K562 (cell line): ENCODE results near the gene OR1N2. TPM values are rescaled to one million over a fixed set of nuclear protein-coding genes. Genes with fewer than 3 reads are reported as not detected.
"Not testable (repeated sequence)": the region's sequence is repeated elsewhere in the genome, so short reads cannot be mapped to it uniquely, and the experiment has no call there.

Experiments used
- ATAC-seq: fragments of 200-7000 bp; cut with Tn5 transposase; 3 replicates; pipeline ENCODE4 v1.9.1; 2020; ENCODE audit warnings: moderate library complexity
- BruUV-seq: library from RNA; stranded (reverse); fragments of 400-500 nt; replicated peaks from 2 replicates; lab custom pipeline; 2021; lab: Mats Ljungman, UMichigan
- CTCF ChIA-PET: fragments of 300-600 bp; formaldehyde crosslinking; extraction: SDS; loops from one replicate; lab custom pipeline; 2021; ENCODE audit warnings: low intra/inter-chr PET ratio; lab: Yijun Ruan, JAX
- POLR2A ChIA-PET: fragments of 300-600, 350-650 bp; sonication (Branson Sonifier 250); formaldehyde crosslinking; extraction: SDS; loops from one replicate; lab custom pipeline; 2021; ENCODE audit warnings: antibody characterized with exemption, inconsistent platforms; lab: Yijun Ruan, JAX
- DNase-seq, 4 experiments: peaks; one replicate each; pipeline versions ENCODE4 v3.0.0 to v3.0.0-alpha.2; 2011 to 2018; ENCODE audit warnings: low spot score in 3 of 4, mixed read lengths in 3 of 4; ENCODE audit errors: extremely low read depth in 1 of 4
- FAIRE-seq: peaks from 2 replicates; lab custom pipeline; 2011; peaks lifted over from hg19 to GRCh38; lab: Jason Lieb, UNC
- H2AFZ ChIP-seq: 2 replicates; pipeline ENCODE4 v1.6.0; 2011; ENCODE audit warnings: low read depth, low read length, control low read depth, inconsistent platforms
- H3K27ac ChIP-seq: fragments of 200-600 bp; 3 replicates; pipeline ENCODE4 v1.8.0; 2011; ENCODE audit warnings: low read depth, mild to moderate bottlenecking, control low read depth, inconsistent platforms, low read length, moderate library complexity, mixed read lengths; ENCODE audit errors: extremely low read depth
- H3K27me3 ChIP-seq, 2 experiments: fragments of 300-600 bp in 1 of 2; 2 replicates in 1 of 2; 3 replicates in 1 of 2; pipeline versions ENCODE4 v1.6.0 to v1.8.0; 2011; ENCODE audit warnings: inconsistent platforms in 2 of 2, low read length in 2 of 2, mild to moderate bottlenecking in 1 of 2, mixed read lengths in 1 of 2, moderate library complexity in 1 of 2; ENCODE audit not compliant: control insufficient read depth in 2 of 2, insufficient read depth in 2 of 2
- H3K36me3 ChIP-seq: fragments of 300-600 bp; 3 replicates; pipeline ENCODE4 v1.8.0; 2011; ENCODE audit warnings: mild to moderate bottlenecking, low read length, inconsistent platforms; ENCODE audit not compliant: control insufficient read depth, insufficient read depth
- H3K4me1 ChIP-seq, 2 experiments: fragments of 200-600 bp in 1 of 2; replicated peaks in 1 of 2; 2 replicates in 1 of 2; 3 replicates in 1 of 2; pipeline versions ENCODE4 v1.5.1 to v1.8.0; 2011; ENCODE audit warnings: inconsistent platforms in 2 of 2, low read length in 2 of 2, mild to moderate bottlenecking in 1 of 2, mixed read lengths in 1 of 2, moderate library complexity in 1 of 2; ENCODE audit not compliant: control insufficient read depth in 2 of 2, insufficient read depth in 2 of 2
- H3K4me2 ChIP-seq: 2 replicates; pipeline ENCODE4 v1.6.1; 2011; ENCODE audit warnings: low read length, control low read depth, inconsistent platforms, mixed read lengths; ENCODE audit not compliant: insufficient read depth
- H3K4me3 ChIP-seq: fragments of 200-600 bp; sonication (generic), shearing (Covaris generic); 2 replicates; pipeline ENCODE4 v1.5.1; 2016; ENCODE audit warnings: control low read depth, inconsistent platforms
- H3K79me2 ChIP-seq: fragments of 200-600 bp; 3 replicates; pipeline ENCODE4 v1.8.0; 2011; ENCODE audit warnings: low read length, inconsistent platforms; ENCODE audit not compliant: control insufficient read depth, insufficient read depth
- H3K9ac ChIP-seq, 2 experiments: 2 replicates each; pipeline versions ENCODE4 v1.6.0 to v1.6.1; 2011; ENCODE audit warnings: low read depth in 2 of 2, low read length in 2 of 2, control low read depth in 1 of 2, inconsistent platforms in 1 of 2, mild to moderate bottlenecking in 1 of 2, mixed read lengths in 1 of 2; ENCODE audit not compliant: insufficient read depth in 1 of 2
- H3K9me1 ChIP-seq: one replicate; pipeline ENCODE4 v1.6.0; 2011; ENCODE audit warnings: inconsistent platforms, mild to moderate bottlenecking, low read length, moderate library complexity; ENCODE audit not compliant: control insufficient read depth, insufficient read depth
- H3K9me3 ChIP-seq: replicated peaks from 2 replicates; pipeline ENCODE4 v1.5.1; 2011; ENCODE audit warnings: low read depth, low read length, inconsistent platforms; ENCODE audit not compliant: control insufficient read depth, insufficient read depth
- H4K20me1 ChIP-seq: replicated peaks from 2 replicates; pipeline ENCODE4 v1.6.1; 2011; ENCODE audit warnings: low read length, inconsistent platforms, mixed read lengths; ENCODE audit not compliant: control insufficient read depth, insufficient read depth
- CBFA2T3 ChIP-seq: fragments of 450-650 bp; IDR thresholded peaks from 2 replicates; pipeline ENCODE4 v1.6.1; 2017
- CC2D1A ChIP-seq: fragments of 450-650 bp; IDR thresholded peaks from 2 replicates; pipeline ENCODE4 v1.6.1; 2017; ENCODE audit warnings: mild to moderate bottlenecking
- DLX4 ChIP-seq: fragments of 250-450 bp; sonication (Bioruptor Pico); IDR thresholded peaks from 2 replicates; pipeline ENCODE4 v1.6.1; 2021; ENCODE audit warnings: mild to moderate bottlenecking
- ETV1 ChIP-seq: fragments of 450-650 bp; conservative IDR thresholded peaks from 2 replicates; pipeline ENCODE4 v1.6.1; 2016; ENCODE audit warnings: missing genetic modification characterization, control low read depth, low read depth, missing compliant biosample characterization
- FOSL1 ChIP-seq: fragments of 200-800 bp; sonication (Bioruptor generic); conservative IDR thresholded peaks from 2 replicates; pipeline ENCODE4 v1.6.1; 2016; ENCODE audit warnings: missing genetic modification characterization, missing compliant biosample characterization
- GATAD2A ChIP-seq: fragments of 450-650 bp; IDR thresholded peaks from 2 replicates; pipeline ENCODE4 v1.6.1; 2017
- GATAD2B ChIP-seq: fragments of 450-650 bp; IDR thresholded peaks from 2 replicates; pipeline ENCODE4 v1.6.1; 2017; ENCODE audit warnings: mild to moderate bottlenecking, borderline replicate concordance
- GTF2F1 ChIP-seq: IDR thresholded peaks from 2 replicates; pipeline ENCODE4 v1.6.1; 2011; ENCODE audit warnings: low read depth, low read length, improper control_type of control experiment
- KDM1A ChIP-seq, 2 experiments: fragments of 450-650 bp; IDR thresholded peaks; 2 replicates each; pipeline ENCODE4 v1.6.1; 2016; ENCODE audit warnings: mild to moderate bottlenecking in 2 of 2
- NFE2 ChIP-seq: IDR thresholded peaks from 2 replicates; pipeline ENCODE4 v1.6.1; 2014; ENCODE audit warnings: antibody characterized with exemption, low read depth
- NFIC ChIP-seq: fragments of 450-650 bp; IDR thresholded peaks from 2 replicates; pipeline ENCODE4 v1.6.1; 2017; ENCODE audit warnings: mild to moderate bottlenecking, inconsistent platforms
- NR3C1 ChIP-seq: sonication (generic); formaldehyde crosslinking; IDR thresholded peaks from 2 replicates; pipeline ENCODE4 v1.8.1; 2022; ENCODE audit warnings: missing genetic modification reagents
- SMARCE1 ChIP-seq: fragments of 450-650 bp; IDR thresholded peaks from 2 replicates; pipeline ENCODE4 v1.7.1; 2016; ENCODE audit warnings: mild to moderate bottlenecking
- STAT5A ChIP-seq: IDR thresholded peaks from 2 replicates; pipeline ENCODE4 v1.6.1; 2012; ENCODE audit warnings: low read length, inconsistent platforms, borderline replicate concordance
- ZNF316 ChIP-seq: fragments of 450-650 bp; IDR thresholded peaks from 2 replicates; pipeline ENCODE4 v1.6.1; 2016
- ZNF449 ChIP-seq: fragments of 250-450 bp; sonication (Bioruptor Pico); IDR thresholded peaks from 2 replicates; pipeline ENCODE4 v1.8.0; 2022; ENCODE audit warnings: moderate library complexity, mild to moderate bottlenecking, inconsistent platforms
- WGBS: fragments of 100-300 bp; shearing (Covaris generic); methylation state at CpG from one replicate; pipeline ENCODE4 v1.1.6; 2016; ENCODE audit warnings: low coverage, mixed read lengths; ENCODE audit not compliant: insufficient coverage; ENCODE audit errors: missing lambda C conversion rate; 5-methylcytosine and 5-hydroxymethylcytosine counted together
- in situ Hi-C: fragments of 300-500 bp; cut with MboI; formaldehyde crosslinking; loops from 4 replicates; pipeline ENCODE4 v1.15.0; 2018; ENCODE audit warnings: inconsistent platforms, mixed read lengths
- intact Hi-C: fragments of 100-400 bp; cut with micrococcal nuclease; formaldehyde crosslinking; loops from 2 replicates; pipeline ENCODE4 v1.14.2; 2022
- polyA plus RNA-seq, 8 experiments: library from polyadenylated mRNA; depleted of rRNA in 4 of 8; stranded (reverse) in 5 of 8; unstranded in 3 of 8; fragments of >200 nt; fragmentation: Nextera tagmentation in 2 of 8; fragmentation: Illumina TruSeq in 1 of 8; extraction: Ambion mirVana in 2 of 8; extraction: Trizol in 1 of 8; gene quantifications; 2 replicates each; pipeline versions ENCODE4 v1.2.1 to v1.2.3, GENCODE V29; 2011 to 2014; ENCODE audit warnings: inconsistent platforms in 1 of 8, missing spikeins in 1 of 8
- total RNA-seq, 7 experiments: library from RNA; depleted of rRNA in 6 of 7; stranded (reverse); fragments of >200 nt in 6 of 7; fragmentation: Illumina TruSeq in 2 of 7; extraction: Trizol in 2 of 7; gene quantifications; 2 replicates each; pipeline versions ENCODE4 v1.2.1 to v1.2.3, GENCODE V29; 2011 to 2021; ENCODE audit warnings: low replicate concordance in 1 of 7
- TF ChIP-seq, protein P1 (sequence below): fragments of 150-350 bp; IDR thresholded peaks from 2 replicates; pipeline ENCODE4 v1.6.1; 2014; ENCODE audit warnings: low read depth, mild to moderate bottlenecking, low read length, borderline replicate concordance

OR1N2 gene
- total and polyA plus RNA-seq, 9 of the 15 experiments (the other 6 are each of a cell fraction or from before 2014, with no cell fraction given), result not detected

GRCh38 chr9:122580360-122580759 is 27.4 kb downstream of the OR1N2 start (continued):
- no peak for TF ChIP-seq DLX4 (CRISPR knock-in tag)
- TF ChIP-seq CC2D1A, result peak; percentile 12; the same call in 1 of the 2 replicates
- no peak for TF ChIP-seq NR3C1 (CRISPR knock-in tag)
- peak; percentile 86 for TF ChIP-seq NFE2
- TF ChIP-seq ZNF449 (CRISPR knock-in tag), result no peak
- peak; percentile 44 for TF ChIP-seq CBFA2T3
- peak; percentile 96 for TF ChIP-seq ZNF316
- TF ChIP-seq, protein P1, sequence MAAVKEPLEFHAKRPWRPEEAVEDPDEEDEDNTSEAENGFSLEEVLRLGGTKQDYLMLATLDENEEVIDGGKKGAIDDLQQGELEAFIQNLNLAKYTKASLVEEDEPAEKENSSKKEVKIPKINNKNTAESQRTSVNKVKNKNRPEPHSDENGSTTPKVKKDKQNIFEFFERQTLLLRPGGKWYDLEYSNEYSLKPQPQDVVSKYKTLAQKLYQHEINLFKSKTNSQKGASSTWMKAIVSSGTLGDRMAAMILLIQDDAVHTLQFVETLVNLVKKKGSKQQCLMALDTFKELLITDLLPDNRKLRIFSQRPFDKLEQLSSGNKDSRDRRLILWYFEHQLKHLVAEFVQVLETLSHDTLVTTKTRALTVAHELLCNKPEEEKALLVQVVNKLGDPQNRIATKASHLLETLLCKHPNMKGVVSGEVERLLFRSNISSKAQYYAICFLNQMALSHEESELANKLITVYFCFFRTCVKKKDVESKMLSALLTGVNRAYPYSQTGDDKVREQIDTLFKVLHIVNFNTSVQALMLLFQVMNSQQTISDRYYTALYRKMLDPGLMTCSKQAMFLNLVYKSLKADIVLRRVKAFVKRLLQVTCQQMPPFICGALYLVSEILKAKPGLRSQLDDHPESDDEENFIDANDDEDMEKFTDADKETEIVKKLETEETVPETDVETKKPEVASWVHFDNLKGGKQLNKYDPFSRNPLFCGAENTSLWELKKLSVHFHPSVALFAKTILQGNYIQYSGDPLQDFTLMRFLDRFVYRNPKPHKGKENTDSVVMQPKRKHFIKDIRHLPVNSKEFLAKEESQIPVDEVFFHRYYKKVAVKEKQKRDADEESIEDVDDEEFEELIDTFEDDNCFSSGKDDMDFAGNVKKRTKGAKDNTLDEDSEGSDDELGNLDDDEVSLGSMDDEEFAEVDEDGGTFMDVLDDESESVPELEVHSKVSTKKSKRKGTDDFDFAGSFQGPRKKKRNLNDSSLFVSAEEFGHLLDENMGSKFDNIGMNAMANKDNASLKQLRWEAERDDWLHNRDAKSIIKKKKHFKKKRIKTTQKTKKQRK, result no peak
- peak; percentile 74 for TF ChIP-seq STAT5A
- TF ChIP-seq GATAD2B, result 0 out of 2 replicates have a peak, but pooled peaks have one; percentile 56
- TF ChIP-seq NFIC, result peak; percentile 43; the same call in 1 of the 2 replicates
- 0 out of 4 replicates have a peak, but pooled peaks have one; percentile 31 for TF ChIP-seq KDM1A (IDR thresholded peaks at IDR 0.05)
- TF ChIP-seq ETV1 (tag), result no peak
- peak; percentile 75; the same call in 1 of the 2 replicates for TF ChIP-seq SMARCE1
- no peak for TF ChIP-seq GTF2F1
- TF ChIP-seq FOSL1 (tag), result peak; percentile 92
- 0 out of 2 replicates have a peak, but pooled peaks have one; percentile 54 for TF ChIP-seq GATAD2A

- in situ Hi-C loops, H3K9me3 ChIP-seq, intact Hi-C loops, CTCF ChIA-PET, H3K27me3 ChIP-seq, H3K9ac ChIP-seq, BruUV-seq, H4K20me1 ChIP-seq, H3K79me2 ChIP-seq, H3K27ac ChIP-seq, POLR2A ChIA-PET, H3K4me2 ChIP-seq, H3K9me1 ChIP-seq, DNase-seq, H3K4me3 ChIP-seq, FAIRE-seq, ATAC-seq, H3K36me3 ChIP-seq: not testable (repeated sequence)
- Histone ChIP-seq H2AFZ (0 out of 2 replicates have a peak within 1 kb of the TSS, but pooled peaks have one; percentile 27), H3K4me1 (peaks cover 0 to 13% of the 10 kb centered on the region in 2 experiments; a peak in 3 of 5 replicates)
- WGBS, result 75% methylated on average over 8 of the region's 8 CpGs
These were observed 30.4 kb downstream of the OR1N2 start, which contains the start of gene OR1L8 for GRCh38 chr9:122583284-122583683. TSS of gene OR1L8 (minus strand) at chr9:122583384. CDS start at chr9:122568477, 14,907 bp downstream.
